ENCODE data around the gene USPL1.
A peak's percentile ranks its signal among the peaks of the same experiment; 100 is the strongest.
"Not testable (repeated sequence)": the region's sequence is repeated elsewhere in the genome, so short reads cannot be mapped to it uniquely, and the experiment has no call there.

The USPL1 gene

GRCh38 chr13:30617315-30618185, at the start of gene USPL1:
Gene USPL1, plus strand, starts transcription at chr13:30617920. Its CDS starts 3,221 bp downstream, at chr13:30621141.
- DNase-seq (ENCODE audit: low spot score): peak; percentile 98

GRCh38 chr13:30569901-30570576, 47.7 kb upstream of the USPL1 start:
- no peak for DNase-seq (ENCODE audit: low spot score)

- no peak for DNase-seq (ENCODE audit: low spot score)
Observed at GRCh38 chr13:30570691-30571090, 47.0 kb upstream of the USPL1 start.

- DNase-seq (ENCODE audit: low spot score): peak; percentile 51
Observed at GRCh38 chr13:30572859-30573275, 44.9 kb upstream of the USPL1 start.

GRCh38 chr13:30576528-30576927, 41.2 kb upstream of the USPL1 start:
- DNase-seq (ENCODE audit: low spot score): peak; percentile 79

- peak; percentile 79 for DNase-seq (ENCODE audit: low spot score)
Observed at GRCh38 chr13:30577401-30577852, 40.3 kb upstream of the USPL1 start.

GRCh38 chr13:30580852-30581502, 36.7 kb upstream of the USPL1 start:
- no peak for DNase-seq (ENCODE audit: low spot score)

GRCh38 chr13:30581582-30581981, 36.1 kb upstream of the USPL1 start:
- peak; percentile 51 for DNase-seq (ENCODE audit: low spot score)

- no peak for DNase-seq (ENCODE audit: low spot score)
Observed at GRCh38 chr13:30584051-30584731, 33.5 kb upstream of the USPL1 start.

- DNase-seq (ENCODE audit: low spot score): no peak
Observed at GRCh38 chr13:30585748-30586262, 31.9 kb upstream of the USPL1 start.

GRCh38 chr13:30587231-30587630, 30.5 kb upstream of the USPL1 start:
- DNase-seq (ENCODE audit: low spot score): no peak

GRCh38 chr13:30587739-30588138, 30.0 kb upstream of the USPL1 start:
- DNase-seq (ENCODE audit: low spot score): no peak

GRCh38 chr13:30593001-30593400, 24.7 kb upstream of the USPL1 start:
- DNase-seq (ENCODE audit: low spot score): no peak

- DNase-seq (ENCODE audit: low spot score): no peak
Observed at GRCh38 chr13:30600496-30600895, 17.2 kb upstream of the USPL1 start.

- no peak for DNase-seq (ENCODE audit: low spot score)
Observed at GRCh38 chr13:30601836-30602235, 15.9 kb upstream of the USPL1 start.

- DNase-seq (ENCODE audit: low spot score): no peak
Observed at GRCh38 chr13:30605052-30605451, 12.7 kb upstream of the USPL1 start.

- not testable (repeated sequence) for DNase-seq (ENCODE audit: low spot score)
Observed at GRCh38 chr13:30607186-30607585, 10.5 kb upstream of the USPL1 start.

GRCh38 chr13:30607908-30608307, 9.8 kb upstream of the USPL1 start:
- peak; percentile 83 for DNase-seq (ENCODE audit: low spot score)

- no peak for DNase-seq (ENCODE audit: low spot score)
Observed at GRCh38 chr13:30608364-30608763, 9.4 kb upstream of the USPL1 start.

GRCh38 chr13:30610311-30610710, 7.4 kb upstream of the USPL1 start:
- no peak for DNase-seq (ENCODE audit: low spot score)

GRCh38 chr13:30615481-30615865, 2.2 kb upstream of the USPL1 start:
- no peak for DNase-seq (ENCODE audit: low spot score)
